RKO (cell line): ENCODE measurements around the gene FBXO36.

Source experiments
- DNase-seq: peaks from one replicate; pipeline ENCODE4 v3.0.0-alpha.2; 2016; ENCODE audit warnings: low spot score

The FBXO36 gene

DNA sequence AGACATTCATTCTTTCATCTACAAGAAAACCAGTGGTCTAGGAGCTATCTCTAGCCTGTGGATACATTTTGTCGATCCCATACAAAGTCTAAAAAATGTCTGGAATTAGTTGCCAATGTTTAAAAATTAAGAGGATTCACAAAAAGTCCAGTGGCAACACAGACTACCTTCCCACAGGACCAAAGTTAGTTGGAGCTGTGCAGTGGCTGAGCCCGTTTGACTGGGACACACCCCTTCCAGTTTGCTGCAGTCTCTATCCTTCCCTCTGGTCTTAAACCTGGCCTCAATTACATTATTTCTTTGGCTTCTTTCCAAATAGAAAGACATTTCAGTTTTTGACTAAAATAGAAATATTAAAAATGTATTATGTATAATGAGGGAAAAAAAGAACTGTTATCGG lies 127.8 kb downstream of the FBXO36 start:
- DNase-seq: no peak

DNA sequence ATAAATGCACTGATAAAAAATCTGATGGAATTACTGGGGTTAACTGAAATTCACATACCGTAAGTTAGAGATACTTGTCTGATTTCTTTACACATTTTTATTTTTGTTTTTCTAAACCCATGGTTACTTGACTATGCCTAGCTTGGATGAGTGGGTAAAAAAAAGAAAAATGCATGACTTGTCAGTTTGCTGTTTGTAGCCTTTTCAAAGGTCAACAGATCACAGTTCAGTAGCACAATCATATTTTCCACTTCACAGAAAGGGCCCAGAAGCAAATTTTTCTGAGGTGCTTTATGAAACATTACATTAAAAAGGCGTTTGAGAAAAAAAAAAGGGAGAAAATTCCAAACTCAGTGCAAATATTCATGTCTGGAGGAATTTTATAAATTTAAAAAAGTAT lies 130.0 kb downstream of the FBXO36 start:
- DNase-seq: no peak

DNA sequence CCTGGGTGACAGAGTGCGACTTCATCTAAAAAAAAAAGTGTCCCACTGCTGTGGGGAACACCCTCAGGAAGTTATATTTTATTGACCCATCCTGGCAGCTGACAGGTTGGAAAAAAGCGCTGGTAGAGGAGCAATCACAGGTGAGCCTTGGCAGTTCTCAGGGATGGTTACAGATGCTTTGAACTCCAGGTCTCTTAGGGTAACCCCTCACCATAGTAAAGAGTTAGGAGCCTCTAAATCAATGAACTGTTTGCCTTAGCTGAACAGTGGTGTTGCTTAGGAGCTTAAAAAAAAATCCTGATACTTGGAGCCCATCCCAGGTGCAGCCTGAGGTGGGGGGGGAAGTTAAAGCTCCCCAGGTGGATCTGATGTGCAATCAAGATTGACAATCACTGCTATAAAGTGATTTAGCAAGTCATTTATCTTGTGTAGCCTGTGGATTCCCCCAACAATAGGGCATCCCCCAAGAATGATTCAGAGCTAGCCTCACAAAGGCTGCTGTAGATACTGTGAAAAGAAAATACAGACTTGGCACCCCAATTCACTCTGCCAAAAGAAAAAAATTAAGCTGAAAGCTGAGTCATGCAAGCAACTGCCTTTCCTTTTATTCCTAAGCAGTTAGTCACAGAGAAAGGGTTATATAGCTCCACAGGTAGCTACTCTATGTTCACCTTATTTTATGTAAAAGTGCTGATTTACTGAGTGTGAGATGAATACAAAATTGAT lies 131.6 kb downstream of the FBXO36 start:
- DNase-seq: peak; percentile 27

DNA sequence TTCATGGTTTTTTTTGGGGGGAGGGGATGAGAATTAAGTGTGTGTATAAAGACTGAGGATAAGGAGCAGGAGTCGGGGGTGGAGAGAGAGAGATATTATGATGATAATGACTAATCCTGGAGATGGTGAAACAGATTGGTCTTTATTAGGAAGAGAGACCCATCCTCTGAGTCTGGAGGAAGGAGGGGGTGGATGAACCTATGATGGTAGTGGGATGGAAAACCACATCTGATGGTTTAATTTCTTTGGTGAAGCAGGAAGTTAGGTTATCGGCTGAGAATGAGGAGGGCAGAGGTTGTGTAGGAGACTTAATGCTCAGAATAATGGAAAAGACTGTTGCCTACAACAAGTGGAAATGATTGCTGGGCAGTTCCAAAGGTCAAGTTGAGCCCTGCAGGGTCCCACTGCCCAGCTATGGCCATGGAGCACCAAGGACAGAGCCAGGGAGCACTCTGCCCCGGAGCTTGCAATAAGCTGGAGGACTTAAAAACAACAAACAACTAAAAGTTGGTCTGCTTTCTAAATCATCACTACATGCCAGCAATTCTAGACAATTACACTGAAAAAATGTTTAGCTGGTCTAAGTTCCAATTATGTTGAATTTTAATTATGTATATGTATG lies 138.5 kb downstream of the FBXO36 start:
- DNase-seq: no peak
